HG03378 (cell line): Measurements from ENCODE around the gene SLC25A48.
A peak's percentile ranks its signal among the peaks of the same experiment; 100 is the strongest.

Source experiments
- ATAC-seq: cut with Tn5 transposase; IDR thresholded peaks from one replicate; pipeline ENCODE4 v1.9.1; 2021; ENCODE audit warnings: mild to moderate bottlenecking, moderate library complexity; ENCODE audit not compliant: unreplicated experiment

SLC25A48 gene

GRCh38 chr5:135879591-135879990, 45.1 kb downstream of the SLC25A48 start:
- ATAC-seq: no peak

- no peak for ATAC-seq
These were observed 45.8 kb downstream of the SLC25A48 start for GRCh38 chr5:135880278-135880677.

GRCh38 chr5:135880801-135881200, 46.3 kb downstream of the SLC25A48 start:
- ATAC-seq: no peak

- ATAC-seq: no peak
These were observed 46.8 kb downstream of the SLC25A48 start for GRCh38 chr5:135881244-135881643.

- ATAC-seq: no peak
These were observed 47.4 kb downstream of the SLC25A48 start for GRCh38 chr5:135881819-135882218.

GRCh38 chr5:135883026-135883425, 48.6 kb downstream of the SLC25A48 start:
- no peak for ATAC-seq

DNA sequence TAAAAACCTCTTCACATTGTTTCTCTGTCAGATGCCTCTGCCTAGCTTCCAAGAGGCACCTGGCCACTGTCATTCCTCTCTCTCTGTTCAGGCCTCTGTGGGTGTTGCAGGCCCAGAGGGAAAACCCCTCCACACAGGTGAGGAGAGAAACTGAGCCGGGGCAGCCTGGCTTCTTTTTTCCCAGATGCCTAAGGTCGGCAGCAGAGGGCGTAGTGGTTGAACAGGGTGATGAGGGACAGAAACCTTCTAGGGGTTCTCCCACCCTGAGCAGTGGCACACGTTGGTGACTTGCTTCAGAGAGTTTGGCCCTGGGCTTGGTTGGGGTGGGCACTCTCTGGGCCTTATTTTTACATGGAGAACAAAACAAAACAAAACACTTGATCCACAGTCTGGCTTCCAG, 49.0 kb downstream of the SLC25A48 start:
- ATAC-seq: no peak

DNA sequence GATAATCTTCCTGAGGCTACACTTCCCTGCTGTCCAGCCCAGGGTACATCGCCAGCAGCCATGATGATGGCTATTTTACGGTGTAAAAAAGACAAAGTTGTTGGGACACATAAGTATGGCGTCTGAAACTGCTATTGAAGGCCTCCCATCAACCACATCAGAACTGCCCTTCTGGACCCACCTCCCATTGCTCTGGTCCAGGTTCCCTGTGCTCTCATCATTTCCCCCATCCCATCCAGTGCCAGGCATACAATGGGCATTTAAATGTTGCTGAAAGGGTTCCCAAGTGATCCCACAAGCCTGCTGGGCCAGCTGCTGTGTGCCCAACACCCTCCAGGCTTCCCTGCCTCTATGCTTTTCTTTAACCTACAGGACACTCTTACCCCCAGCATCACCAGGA, 50.6 kb downstream of the SLC25A48 start:
- ATAC-seq: no peak

DNA sequence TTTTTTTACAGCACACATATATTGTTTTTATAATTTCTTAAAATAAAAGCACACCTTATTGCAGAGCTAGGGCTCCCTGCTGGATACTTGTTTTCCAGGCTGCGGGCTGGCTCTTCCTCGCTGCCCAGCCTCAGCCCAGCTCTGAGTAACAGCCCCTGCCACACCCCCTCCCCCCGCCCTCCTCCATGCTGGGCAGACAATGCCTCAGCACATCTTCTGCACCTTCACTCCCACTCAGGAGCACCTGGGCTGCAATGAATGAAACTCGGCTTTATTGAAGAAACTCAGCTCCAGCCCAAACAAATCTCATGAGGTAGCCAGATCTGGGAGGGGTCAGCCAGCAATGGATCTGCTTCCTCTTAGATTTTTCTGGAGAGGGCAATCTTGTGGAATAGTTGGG, 51.7 kb downstream of the SLC25A48 start:
- no peak for ATAC-seq

DNA sequence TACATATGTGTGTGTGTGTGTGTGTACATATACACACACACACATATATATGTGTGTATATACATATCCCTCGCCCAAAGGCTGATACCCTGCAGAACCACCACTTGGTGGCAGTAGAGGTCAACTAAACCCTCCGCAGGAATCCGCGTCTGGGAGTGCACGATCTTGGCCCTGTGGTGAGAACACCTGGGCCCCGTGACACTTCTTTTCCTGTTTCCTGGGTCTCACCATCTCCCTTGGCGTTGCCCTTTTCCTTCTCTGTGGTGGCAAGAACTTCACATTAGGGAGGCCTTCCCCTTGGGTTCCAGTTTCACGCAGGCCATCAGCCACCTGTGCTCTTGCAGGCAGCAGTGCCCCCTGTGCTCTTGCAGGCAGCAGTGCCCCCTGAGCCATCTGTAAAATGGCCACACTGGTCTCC, 53.0 kb downstream of the SLC25A48 start:
- peak; percentile 85 for ATAC-seq

- no peak for ATAC-seq
These were observed 53.6 kb downstream of the SLC25A48 start for GRCh38 chr5:135887881-135888614.

DNA sequence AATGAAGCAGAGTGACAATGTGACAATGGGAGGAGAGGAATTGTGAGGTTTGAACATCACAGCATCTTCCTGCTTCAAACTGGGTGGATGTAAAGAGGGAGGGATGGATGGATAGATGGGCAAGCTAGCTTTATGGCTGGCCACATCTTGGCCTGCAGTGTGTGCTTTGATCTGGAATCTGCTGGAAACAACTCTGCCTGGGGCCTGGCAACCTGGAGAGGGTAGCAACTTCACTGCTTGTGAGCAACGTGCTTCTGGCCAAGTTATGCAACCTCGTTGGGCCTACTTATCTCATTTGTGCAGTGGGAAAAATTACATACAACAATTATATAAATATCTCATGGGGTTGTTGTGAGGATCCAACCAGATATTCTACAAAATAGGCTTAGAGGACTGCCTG, 55.8 kb downstream of the SLC25A48 start:
- ATAC-seq: no peak

DNA sequence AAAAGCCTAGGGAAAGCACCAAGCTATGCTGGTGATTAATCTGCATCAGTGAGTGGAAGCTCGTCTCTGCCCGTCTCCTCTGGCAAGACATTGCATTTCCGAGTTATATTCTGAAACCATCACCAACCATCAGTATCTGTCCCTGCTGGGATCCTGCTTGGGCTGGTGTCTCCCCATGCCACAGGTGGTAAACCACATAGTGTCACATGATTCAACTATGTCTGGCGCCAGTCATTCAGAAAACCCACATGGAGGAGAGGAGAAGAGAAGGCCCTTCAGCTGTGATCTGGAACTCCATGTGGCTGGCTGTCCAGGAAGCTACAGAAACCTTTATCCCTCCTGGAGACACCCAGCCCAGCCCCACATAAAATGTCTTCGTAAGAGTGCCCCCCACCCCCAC, 56.4 kb downstream of the SLC25A48 start:
- peak; percentile 80 for ATAC-seq

DNA sequence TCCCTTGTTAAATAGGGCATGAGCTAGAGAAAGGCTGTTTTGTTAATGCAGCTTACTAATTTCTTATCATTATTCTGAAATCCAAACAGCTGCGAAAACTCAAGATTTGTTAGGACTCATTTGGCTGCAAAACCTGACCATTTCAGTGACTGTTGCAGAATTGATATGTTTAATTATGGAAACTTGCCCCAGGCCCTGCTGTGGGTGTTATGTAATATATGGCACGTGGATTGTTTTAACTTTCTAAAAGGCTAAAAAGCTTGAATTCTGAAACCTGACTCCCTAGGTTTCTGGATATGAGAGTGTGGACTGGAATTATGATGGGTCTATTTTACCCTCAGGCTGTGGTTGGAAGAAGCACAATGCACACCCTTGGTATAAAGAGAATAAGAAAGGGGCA, 56.8 kb downstream of the SLC25A48 start:
- ATAC-seq: no peak

GRCh38 chr5:135891791-135892190, 57.3 kb downstream of the SLC25A48 start:
- no peak for ATAC-seq

DNA sequence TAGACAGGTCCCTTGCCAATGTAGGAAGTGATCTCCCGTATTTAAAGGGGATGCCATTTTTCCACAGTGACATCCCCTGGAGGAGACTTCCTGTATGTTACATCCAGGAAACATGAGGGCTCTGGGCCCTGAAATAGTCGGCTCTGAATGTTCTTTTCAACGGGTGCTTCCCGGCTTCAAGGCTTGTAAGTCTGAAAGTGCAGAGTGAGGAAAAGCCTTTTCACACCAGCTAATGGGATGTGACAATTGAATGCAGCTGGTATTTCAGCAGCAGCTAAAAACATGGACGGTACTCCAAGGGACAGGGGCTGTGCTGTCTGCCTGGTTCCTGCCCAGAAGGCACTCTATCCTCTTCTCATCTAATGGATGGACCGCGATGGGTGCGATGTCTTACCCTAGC, 59.8 kb downstream of the SLC25A48 start:
- no peak for ATAC-seq

DNA sequence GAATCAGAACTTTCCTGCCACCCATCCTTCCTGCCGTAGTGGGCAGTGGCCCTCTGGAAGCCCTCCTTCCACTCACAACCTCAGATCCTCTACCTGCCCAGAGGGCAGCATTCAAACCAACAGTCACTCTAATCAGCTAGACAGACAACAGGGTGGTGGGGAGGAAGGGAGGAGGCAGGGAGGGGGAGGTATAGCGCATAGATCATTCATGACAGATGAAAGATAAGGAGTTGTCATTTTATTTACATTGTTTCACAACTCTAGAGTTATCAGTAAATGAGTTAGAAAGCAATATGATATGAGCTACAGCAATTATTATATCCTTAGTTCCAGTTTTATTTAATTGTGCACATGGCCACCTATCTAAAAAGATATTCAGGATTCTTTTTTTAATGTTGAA, 60.3 kb downstream of the SLC25A48 start:
- ATAC-seq: no peak

DNA sequence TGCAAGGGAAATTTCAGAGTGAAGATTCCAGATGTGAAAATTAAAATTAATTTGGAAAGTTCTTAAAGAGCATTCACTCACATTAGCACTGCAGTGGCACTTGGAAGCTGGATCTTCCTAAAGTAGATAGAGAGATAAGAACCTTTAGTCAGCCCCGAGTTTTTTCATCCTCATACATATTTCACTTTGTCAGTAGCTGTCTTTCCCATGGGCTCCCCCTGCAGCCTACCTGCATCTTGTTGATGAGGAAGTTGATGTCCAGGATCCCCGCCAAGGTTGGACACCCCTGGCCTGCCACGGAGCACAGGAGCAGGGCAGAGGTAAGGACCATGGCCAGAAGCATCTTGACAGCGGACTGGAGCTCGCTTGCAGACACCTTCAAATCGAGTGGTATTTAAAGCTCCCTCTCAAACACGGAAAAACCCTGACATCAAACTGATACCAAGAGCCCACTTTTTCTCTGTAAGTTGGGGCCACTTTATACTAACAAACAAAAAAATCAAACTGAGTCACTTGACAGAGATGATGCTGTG, 61.1 kb downstream of the SLC25A48 start, which contains the start of gene IL9:
Gene IL9, minus strand, starts transcription at position 368 of the 533 bp plus-strand sequence. Its CDS starts 25 bp downstream, at position 343.
- ATAC-seq: no peak

GRCh38 chr5:135898651-135899050, 64.2 kb downstream of the SLC25A48 start:
- ATAC-seq: no peak

- ATAC-seq: no peak
These were observed 65.8 kb downstream of the SLC25A48 start for GRCh38 chr5:135900276-135900675.

- ATAC-seq: no peak
These were observed 67.2 kb downstream of the SLC25A48 start for GRCh38 chr5:135901633-135902032.

DNA sequence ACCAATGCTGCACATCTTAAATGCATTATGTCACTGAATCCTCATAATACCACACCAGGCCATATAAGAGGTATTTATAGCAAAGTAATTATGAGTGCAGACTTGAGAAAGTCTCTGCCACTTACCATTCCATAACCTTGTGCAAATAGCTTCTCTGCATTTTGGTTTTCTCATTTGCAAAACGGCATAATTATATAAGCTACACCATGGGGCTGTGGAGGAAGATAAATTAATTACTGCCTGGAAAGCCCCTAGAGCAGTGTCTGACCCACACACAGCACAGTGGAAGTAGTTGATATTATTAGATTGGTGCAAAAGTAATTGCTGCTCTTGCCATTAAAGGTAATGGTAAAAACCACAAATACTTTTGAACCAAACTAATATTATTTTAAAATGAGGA, 70.7 kb downstream of the SLC25A48 start:
- ATAC-seq: no peak
